T47D (cell line): ENCODE results near the gene DUSP8.
"Not testable (repeated sequence)": the region's sequence is repeated elsewhere in the genome, so short reads cannot be mapped to it uniquely, and the experiment has no call there.

Experiments
- DNase-seq, 2 experiments: peaks; one replicate each; pipeline versions ENCODE4 v3.0.0 to v3.0.0-alpha.2; 2011 to 2012; ENCODE audit warnings: low read depth in 1 of 2, low spot score in 1 of 2
- JUND ChIP-seq: IDR thresholded peaks from 2 replicates; pipeline ENCODE4 v1.6.1; 2012; ENCODE audit warnings: low read depth
- in situ Hi-C: cut with HindIII; loops from 2 replicates; pipeline ENCODE4 v1.10.0; 2016; ENCODE audit warnings: low sequenced_read_pairs, low pct_unique_long_range_greater_than_20kb

The DUSP8 gene

DNA sequence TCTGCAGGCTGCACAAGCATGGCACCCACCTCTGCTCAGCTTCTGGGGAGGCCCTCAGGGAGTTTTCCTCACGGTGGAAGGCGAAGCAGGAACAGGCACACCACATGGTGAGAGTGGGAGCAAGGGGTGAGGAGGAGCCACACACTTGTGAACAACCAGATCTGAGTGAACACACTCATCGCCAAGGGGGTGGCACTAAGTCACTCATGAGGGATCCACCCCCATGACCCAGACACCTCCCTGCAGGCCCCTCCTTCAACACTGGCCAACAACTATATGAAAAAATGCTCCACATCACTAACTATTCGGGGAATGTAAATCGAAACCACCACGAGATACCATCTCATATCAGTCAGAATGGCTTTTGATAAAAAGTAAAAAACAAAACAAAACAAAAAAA, 26.7 kb upstream of the DUSP8 start:
- no peak for DNase-seq
- in situ Hi-C loops: no loop called here
- TF ChIP-seq JUND: no peak

DNA sequence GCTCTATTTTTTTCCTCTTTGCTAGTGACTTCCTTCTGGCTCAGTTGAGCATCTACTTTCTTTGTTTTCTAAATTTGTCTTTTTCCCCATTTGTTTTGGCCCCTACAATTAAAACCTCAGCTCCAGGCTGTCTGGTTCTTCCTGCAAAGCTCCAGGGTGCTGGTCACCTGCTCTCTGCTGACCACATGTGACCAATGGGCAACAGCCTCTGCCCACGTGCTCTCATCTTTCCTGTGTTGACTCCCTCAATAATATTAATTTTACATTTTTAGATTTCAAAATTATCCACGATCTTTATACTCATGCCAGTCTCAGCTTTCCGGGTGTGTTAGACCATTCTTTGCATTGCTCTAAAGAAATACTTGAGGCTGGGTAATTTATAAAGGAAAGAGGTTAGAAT, 26.3 kb upstream of the DUSP8 start:
- DNase-seq, in situ Hi-C loops: not testable (repeated sequence)

DNA sequence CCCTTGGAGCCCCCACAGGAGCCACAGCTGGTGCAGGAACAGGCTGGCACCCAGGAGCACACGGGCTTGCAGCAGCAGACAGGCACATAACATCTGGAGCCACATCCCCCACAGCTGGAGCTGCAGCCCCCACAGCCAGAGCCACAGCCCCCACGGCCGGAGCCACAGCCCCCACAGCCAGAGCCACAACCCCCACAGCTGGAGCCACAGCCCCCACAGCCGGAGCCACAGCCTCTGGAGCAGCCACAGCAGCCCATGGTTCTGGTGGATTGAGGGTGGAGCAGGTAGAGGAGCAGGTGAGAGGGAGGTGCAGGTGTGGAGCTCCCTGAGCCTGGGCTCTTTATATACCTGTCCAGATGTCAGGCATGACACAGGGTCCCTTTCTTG, 25.9 kb upstream of the DUSP8 start, which contains the start of gene KRTAP5-2:
Gene KRTAP5-2, minus strand, starts transcription at position 301 of the 387 bp plus-strand sequence. Its CDS starts 44 bp downstream, at position 257.
- TF ChIP-seq JUND: no peak
- DNase-seq: no peak
- in situ Hi-C loops: no loop called here

DNA sequence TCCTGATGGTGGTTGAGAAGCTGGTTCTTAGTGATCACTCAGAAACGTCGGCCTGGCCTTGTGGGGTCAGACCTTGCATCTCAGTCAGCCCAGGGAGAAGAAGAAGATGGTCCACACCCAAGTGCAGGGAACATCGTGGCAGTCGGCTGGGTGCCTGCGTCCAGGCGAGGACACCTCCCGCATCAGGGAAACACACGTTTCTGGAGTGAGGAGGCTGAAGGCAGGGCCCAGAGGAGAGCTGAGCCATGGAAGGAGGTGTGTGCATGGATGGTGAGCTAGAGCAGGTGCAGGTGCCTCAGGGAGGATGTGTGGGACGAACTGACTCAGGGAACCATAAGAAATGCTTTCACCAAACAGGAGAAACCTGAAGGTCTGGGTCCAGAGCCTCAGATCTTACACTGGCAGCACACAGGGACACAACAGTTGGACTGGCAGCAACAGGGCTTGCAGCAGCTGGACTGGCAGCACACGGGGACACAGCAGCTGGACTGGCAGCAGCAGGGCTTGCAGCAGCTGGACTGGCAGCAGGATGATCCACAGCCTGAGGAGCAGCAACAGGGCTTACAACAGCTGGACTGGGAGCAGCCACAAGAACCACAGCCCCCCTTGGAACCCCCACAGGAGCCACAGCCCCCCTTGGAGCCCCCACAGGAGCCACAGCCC, 25.4 kb upstream of the DUSP8 start:
- TF ChIP-seq JUND: no peak
- peak in 1 of 2 experiments; percentile 72 for DNase-seq
- in situ Hi-C loops: no loop called here

DNA sequence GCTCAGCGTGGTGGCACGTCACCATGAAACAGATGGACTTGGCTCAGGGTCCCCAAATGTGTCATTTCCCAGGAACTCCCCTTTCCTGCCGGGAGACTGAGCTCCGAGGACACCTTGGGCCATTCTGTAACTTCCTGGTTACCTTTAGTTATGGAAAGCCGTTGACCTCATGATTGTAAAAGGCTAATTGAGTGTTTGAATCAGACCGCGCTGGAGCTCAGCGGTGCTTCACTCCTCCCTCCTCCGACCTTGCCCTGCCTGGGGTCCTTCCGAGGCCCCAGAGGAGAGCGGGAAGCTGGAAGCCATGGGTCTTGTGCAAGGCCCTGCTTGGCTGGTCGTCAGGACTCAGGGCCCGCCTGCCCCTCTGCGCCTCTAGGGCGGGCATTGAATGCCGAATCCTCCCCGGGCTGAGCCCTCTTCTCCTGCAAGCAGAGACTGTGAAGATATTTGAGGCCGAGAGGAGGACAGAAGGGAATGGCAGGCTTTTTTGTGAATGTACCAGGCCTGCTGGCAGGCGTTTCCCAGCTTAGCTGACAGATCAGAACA, 24.6 kb upstream of the DUSP8 start:
- DNase-seq: not testable (repeated sequence)

DNA sequence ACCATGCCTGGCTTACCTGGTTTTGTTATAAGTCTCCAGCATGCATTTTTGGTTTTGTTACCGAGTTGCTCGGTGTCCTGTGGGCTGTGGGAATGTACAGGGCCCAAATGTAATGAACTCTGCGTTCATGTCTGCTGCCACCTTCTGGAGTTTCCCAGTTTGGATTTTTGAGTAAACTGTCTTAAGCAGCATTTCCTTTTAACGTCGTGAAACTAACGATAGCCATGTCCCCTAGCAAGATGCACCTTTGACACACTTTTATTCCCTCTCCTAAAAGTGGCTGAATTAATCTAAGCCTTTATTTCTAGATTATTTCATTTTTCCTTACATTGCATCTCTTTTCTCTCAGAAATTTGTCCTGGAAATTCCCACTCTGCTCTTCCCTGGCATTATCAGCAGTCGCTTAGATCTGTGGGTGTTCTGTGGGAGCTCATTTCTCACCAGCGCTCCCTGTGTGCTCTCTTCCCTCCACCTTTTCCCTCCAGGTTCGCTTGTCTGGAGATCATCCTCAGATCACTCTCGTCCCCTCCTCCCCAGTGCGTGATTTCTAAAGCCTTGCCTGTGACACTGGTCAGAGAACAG, 24.0 kb upstream of the DUSP8 start:
- in situ Hi-C loops: not testable (repeated sequence)

More for the DNA sequence above, 24.6 kb upstream of the DUSP8 start:
- in situ Hi-C loops: not testable (repeated sequence)

DNA sequence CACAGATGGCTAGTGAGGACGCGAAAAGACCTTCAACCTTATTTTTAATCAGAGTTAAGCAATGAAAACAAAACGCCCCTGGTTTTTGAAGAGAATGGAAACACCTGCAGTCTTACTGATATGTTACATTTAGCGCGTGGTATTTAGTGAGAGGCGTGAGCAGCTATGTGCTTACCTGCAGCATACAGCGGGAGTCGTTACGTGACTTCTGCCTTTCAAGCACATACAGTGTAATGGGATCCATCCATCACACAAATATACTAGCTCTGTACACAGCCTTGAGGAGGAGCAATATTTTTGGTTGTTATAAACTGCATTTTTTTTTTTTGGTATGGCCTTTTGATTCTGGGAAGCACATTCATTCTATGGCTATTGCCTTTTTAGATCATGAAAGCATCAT, 20.6 kb upstream of the DUSP8 start:
- in situ Hi-C loops: no loop called here
- DNase-seq: no peak
- no peak for TF ChIP-seq JUND

More for the DNA sequence above, 24.0 kb upstream of the DUSP8 start:
- peak in 1 of 2 experiments; percentile 29 for DNase-seq

DNA sequence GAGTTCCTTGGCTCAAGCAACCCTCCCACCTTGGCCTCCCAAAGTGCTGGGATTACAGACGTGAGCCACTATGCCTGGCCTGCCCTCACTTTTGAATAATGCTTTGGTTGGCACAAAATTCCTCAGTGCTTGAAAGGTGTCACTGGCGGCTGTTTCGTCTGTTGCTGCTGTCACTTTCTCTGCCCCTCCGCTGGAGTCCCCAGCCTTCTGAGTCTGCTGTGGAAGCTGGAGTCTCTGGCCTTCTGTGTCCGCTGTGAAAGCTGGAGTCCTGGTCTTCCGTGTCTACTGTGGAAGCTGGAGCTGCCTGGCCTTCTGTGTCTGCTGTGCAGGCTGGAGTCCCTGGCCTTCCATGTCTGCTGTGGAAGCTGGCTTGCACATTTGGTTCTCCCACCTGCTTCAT, 17.9 kb upstream of the DUSP8 start:
- in situ Hi-C loops: no loop called here
- no peak for DNase-seq
- TF ChIP-seq JUND: no peak

DNA sequence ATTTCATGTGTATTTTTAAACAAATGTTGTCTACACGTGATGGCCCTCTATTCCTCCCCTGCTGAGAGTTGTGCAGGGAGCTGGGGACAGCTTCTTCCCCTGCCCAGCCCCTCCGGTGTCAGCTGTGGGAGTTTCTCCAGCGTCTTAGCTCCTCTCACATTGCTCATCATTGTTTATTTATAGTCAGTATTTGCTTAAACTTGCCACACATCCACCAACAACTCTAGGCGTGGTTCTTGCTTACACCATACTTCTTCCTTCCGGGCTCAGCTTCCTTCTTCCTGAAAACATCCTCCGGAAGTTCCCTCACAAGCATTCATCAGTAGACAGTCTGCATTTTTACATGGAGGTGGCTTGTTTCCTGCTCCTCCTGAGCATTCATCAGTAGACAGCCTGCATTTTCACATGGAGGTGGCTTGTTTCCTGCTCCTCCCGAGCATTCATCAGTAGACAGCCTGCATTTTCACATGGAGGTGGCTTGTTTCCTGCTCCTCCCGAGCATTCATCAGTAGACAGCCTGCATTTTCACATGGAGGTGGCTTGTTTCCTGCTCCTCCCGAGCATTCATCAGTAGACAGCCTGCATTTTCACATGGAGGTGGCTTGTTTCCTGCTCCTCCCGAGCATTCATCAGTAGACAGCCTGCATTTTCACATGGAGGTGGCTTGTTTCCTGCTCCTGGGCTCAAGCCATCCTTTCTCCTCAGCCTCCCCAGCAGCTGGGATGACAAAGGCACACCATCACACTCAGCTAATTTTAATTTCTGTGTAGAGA, 17.3 kb upstream of the DUSP8 start:
- peak in 1 of 2 experiments; percentile 38 for DNase-seq
- in situ Hi-C loops: not testable (repeated sequence)

DNA sequence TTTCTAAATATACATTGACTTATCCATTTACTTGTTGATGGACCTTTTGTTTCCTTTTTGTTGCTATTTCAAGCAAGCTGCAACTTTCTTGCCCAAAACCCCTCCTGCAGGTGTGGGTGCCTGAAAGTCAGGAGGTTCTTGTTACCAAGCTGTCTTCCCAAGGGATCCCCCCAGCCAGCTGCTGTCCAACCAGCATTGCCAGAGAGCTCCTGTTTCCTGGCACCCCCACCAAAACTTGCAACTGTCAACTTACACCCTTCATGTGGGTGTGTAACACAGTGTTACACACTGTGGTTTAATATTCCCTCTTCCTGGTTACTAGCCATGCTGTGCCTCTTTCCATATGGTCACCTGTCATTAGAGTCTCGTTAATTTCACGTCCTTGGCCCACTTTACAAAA, 14.6 kb upstream of the DUSP8 start:
- DNase-seq: no peak

DNA sequence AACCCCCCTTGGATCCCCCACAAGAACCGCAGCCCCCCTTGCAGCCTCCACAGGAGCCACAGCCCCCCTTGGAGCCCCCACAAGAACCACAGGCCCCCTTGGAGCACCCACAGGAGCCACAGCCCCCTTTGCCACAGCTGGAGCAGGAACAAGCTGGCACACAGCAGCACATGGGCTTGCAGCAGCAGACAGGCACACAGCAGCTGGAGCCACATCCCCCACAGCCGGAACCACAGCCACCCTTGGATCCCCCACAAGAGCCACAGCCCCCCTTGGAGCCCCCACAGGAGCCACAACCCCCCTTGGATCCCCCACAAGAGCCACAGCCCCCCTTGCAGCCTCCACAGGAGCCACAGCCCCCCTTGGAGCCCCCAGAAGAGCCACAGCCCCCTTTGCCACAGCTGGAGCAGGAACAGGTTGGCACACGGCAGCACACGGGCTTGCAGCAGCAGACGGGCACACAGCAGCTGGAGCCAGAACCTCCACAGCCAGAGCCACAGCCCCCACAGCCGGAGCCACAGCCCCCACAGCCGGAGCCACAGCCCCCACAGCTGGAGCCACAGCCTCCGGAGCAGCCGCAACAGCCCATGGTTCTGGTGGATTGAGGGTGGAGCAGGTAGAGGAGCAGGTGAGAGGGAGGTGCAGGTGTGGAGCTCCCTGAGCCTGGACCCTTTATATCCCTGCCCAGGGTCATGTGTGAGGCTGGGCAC, 12.7 kb upstream of the DUSP8 start, which contains the start of gene KRTAP5-1:
Gene KRTAP5-1, minus strand, starts transcription at position 623 of the 710 bp plus-strand sequence. Its CDS starts 34 bp downstream, at position 589.
- in situ Hi-C loops, DNase-seq: not testable (repeated sequence)

More for the DNA sequence above, 14.6 kb upstream of the DUSP8 start:
- in situ Hi-C loops: no loop called here
- no peak for TF ChIP-seq JUND

DNA sequence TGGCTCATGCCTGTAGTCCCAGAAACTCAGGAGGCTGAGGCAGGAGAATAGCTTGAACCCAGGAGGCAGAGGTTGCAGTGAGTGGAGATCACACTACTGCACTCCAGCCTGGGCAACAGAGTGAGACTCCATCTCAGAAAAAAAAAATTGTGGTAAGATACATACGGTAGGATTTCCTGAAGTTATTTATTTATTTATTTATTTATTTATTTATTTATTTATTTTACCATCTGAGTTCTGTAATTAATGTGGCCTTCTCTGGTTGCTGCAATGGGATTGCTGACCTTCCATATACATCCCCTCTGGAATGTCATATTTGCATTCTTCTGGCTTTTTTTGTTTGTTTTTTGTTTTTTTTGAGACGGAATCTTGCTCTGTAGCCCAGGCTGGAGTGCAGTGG, 10.8 kb upstream of the DUSP8 start:
- in situ Hi-C loops, DNase-seq: not testable (repeated sequence)
